Mammary epithelial cell (primary cell): ENCODE results near the gene PDLIM1.

Experiments used
- CTCF ChIP-seq, 2 donors: IDR thresholded peaks in 1 of 2; conservative IDR thresholded peaks in 1 of 2; 2 replicates each; pipeline ENCODE4 v1.5.1; 2011 to 2012; ENCODE audit warnings: inconsistent platforms in 2 of 2, low read length in 2 of 2, mild to moderate bottlenecking in 2 of 2, control low read depth in 1 of 2, low read depth in 1 of 2; ENCODE audit not compliant: insufficient read depth in 1 of 2; ENCODE audit errors: extremely low read depth in 1 of 2
- EZH2 ChIP-seq: IDR thresholded peaks from 2 replicates; pipeline ENCODE4 v1.6.1; 2012; ENCODE audit warnings: low read length, inconsistent platforms, borderline replicate concordance

GRCh38 chr10:95333997-95334804 lies 43.4 kb upstream of the PDLIM1 start:
- TF ChIP-seq EZH2 (no peak), CTCF (conservative IDR thresholded peaks at IDR 0.05 in 1 of 2, IDR thresholded peaks at IDR 0.05 in 1 of 2; ENCODE audit: extremely low read depth in 1 of 2, insufficient read depth in 1 of 2, low read depth in 1 of 2, low read length in 2 of 2) (no peak)
